HG02588 (cell line): ENCODE measurements around the gene ZNG1A.
"Not testable (repeated sequence)": the region's sequence is repeated elsewhere in the genome, so short reads cannot be mapped to it uniquely, and the experiment has no call there.

Experiments used
- ATAC-seq: cut with Tn5 transposase; IDR thresholded peaks from one replicate; pipeline ENCODE4 v1.9.1; 2021; ENCODE audit warnings: mild to moderate bottlenecking, moderate library complexity; ENCODE audit not compliant: unreplicated experiment

The ZNG1A gene

GRCh38 chr9:178140-178825 is 573 bp downstream of the ZNG1A start:
- ATAC-seq: not testable (repeated sequence)

GRCh38 chr9:169757-170156 is 9.1 kb downstream of the ZNG1A start:
- ATAC-seq: not testable (repeated sequence)

GRCh38 chr9:159871-160270 is 19.0 kb downstream of the ZNG1A start:
- not testable (repeated sequence) for ATAC-seq

- not testable (repeated sequence) for ATAC-seq
Measured at GRCh38 chr9:151173-151572, 27.7 kb downstream of the ZNG1A start.

- not testable (repeated sequence) for ATAC-seq
Measured at GRCh38 chr9:139880-140279, 39.0 kb downstream of the ZNG1A start.

- ATAC-seq: not testable (repeated sequence)
Measured at GRCh38 chr9:117995-118467, 60.8 kb downstream of the ZNG1A start, which contains the start of gene FOXD4. Gene FOXD4, minus strand, starts transcription at chr9:118417. Its CDS starts 298 bp downstream, at chr9:118119.

GRCh38 chr9:117144-117994 is 61.5 kb downstream of the ZNG1A start:
- not testable (repeated sequence) for ATAC-seq

- ATAC-seq: not testable (repeated sequence)
Measured at GRCh38 chr9:116239-117077, 62.4 kb downstream of the ZNG1A start.

GRCh38 chr9:115118-115451 is 63.8 kb downstream of the ZNG1A start:
- not testable (repeated sequence) for ATAC-seq

GRCh38 chr9:114267-115117 is 64.4 kb downstream of the ZNG1A start:
- peak; percentile 10 for ATAC-seq

GRCh38 chr9:113468-114266 is 65.2 kb downstream of the ZNG1A start:
- peak; percentile 62 for ATAC-seq

- ATAC-seq: peak; percentile 9
Measured at GRCh38 chr9:112589-113467, 66.0 kb downstream of the ZNG1A start.

- ATAC-seq: not testable (repeated sequence)
Measured at GRCh38 chr9:110672-111071, 68.2 kb downstream of the ZNG1A start.

GRCh38 chr9:109540-109939 is 69.3 kb downstream of the ZNG1A start:
- ATAC-seq: not testable (repeated sequence)

GRCh38 chr9:108742-109495 is 69.9 kb downstream of the ZNG1A start:
- ATAC-seq: not testable (repeated sequence)

- not testable (repeated sequence) for ATAC-seq
Measured at GRCh38 chr9:105991-106390, 72.9 kb downstream of the ZNG1A start.

- not testable (repeated sequence) for ATAC-seq
Measured at GRCh38 chr9:100430-100829, 78.4 kb downstream of the ZNG1A start.
